Kidney (tissue), 14 donors: Measurements from ENCODE around the gene ATP12A. TPM values are rescaled to one million over a fixed set of nuclear protein-coding genes. Genes with fewer than 3 reads are reported as not detected.

Experiments
- DNase-seq, 5 donors: peaks; one replicate each; pipeline ENCODE4 v3.0.0-alpha.2; 2013 to 2020
- FAIRE-seq: peaks from 2 replicates; lab custom pipeline; 2012; peaks lifted over from hg19 to GRCh38; lab: Jason Lieb, UNC
- H3K27ac ChIP-seq, 2 donors: one replicate each; pipeline ENCODE4 v1.7.0; 2013; ENCODE audit warnings: low read depth in 2 of 2, low read length in 2 of 2, inconsistent platforms in 1 of 2
- H3K27me3 ChIP-seq: one replicate; pipeline ENCODE4 v1.7.1; 2013; ENCODE audit warnings: low read length, inconsistent platforms; ENCODE audit not compliant: control insufficient read depth, insufficient read depth
- H3K36me3 ChIP-seq, 3 donors: one replicate each; pipeline versions ENCODE4 v1.7.0 to v1.7.1; 2013; ENCODE audit warnings: low read length in 3 of 3, control low read depth in 1 of 3, inconsistent platforms in 1 of 3; ENCODE audit not compliant: insufficient read depth in 3 of 3, control insufficient read depth in 2 of 3
- H3K4me1 ChIP-seq, 3 donors: one replicate each; pipeline versions ENCODE4 v1.7.0 to v1.7.1; 2013; ENCODE audit warnings: low read length in 3 of 3, inconsistent platforms in 1 of 3, low read depth in 1 of 3; ENCODE audit not compliant: control insufficient read depth in 2 of 3, insufficient read depth in 2 of 3
- H3K4me3 ChIP-seq, 3 donors: one replicate each; pipeline versions ENCODE4 v1.7.0 to v1.8.1; 2013; ENCODE audit warnings: low read length in 3 of 3, control low read depth in 1 of 3, inconsistent platforms in 1 of 3
- H3K9ac ChIP-seq, 3 donors: one replicate each; pipeline versions ENCODE4 v1.7.0 to v1.7.1; 2013; ENCODE audit warnings: low read length in 3 of 3, control low read depth in 1 of 3, inconsistent platforms in 1 of 3
- H3K9me3 ChIP-seq, 3 donors: one replicate each; pipeline versions ENCODE4 v1.7.0 to v1.7.1; 2013; ENCODE audit warnings: low read length in 3 of 3, control low read depth in 1 of 3, inconsistent platforms in 1 of 3; ENCODE audit not compliant: control insufficient read depth in 2 of 3, insufficient read depth in 1 of 3
- CTCF ChIP-seq: IDR thresholded peaks from 3 replicates; pipeline ENCODE4 v1.5.1; 2012; ENCODE audit warnings: mild to moderate bottlenecking, moderate library complexity, borderline replicate concordance; ENCODE audit not compliant: insufficient read depth; ENCODE audit errors: extremely low read depth
- intact Hi-C: fragments of 100-400 bp; cut with DNase I; formaldehyde crosslinking; loops from one replicate; pipeline ENCODE4 v1.11.1; 2022
- polyA plus RNA-seq: library from polyadenylated mRNA; stranded (reverse); fragments of 350-450 nt; fragmentation: Illumina TruSeq; extraction: RNeasy Lipid Tissue Mini Kit (QIAGEN cat#74804); gene quantifications from one replicate; pipeline ENCODE4 v1.2.3, GENCODE V29; 2014; ENCODE audit warnings: low read depth, low replicate concordance; ENCODE audit not compliant: insufficient read depth
- total RNA-seq: library from RNA; stranded (reverse); fragmentation: NEBNext Ultra II Directional; extraction: Animal tissue kit (Norgen Biotek cat#: 25700); gene quantifications from one replicate; pipeline ENCODE4 v1.2.1, GENCODE V29; 2021
- donor health status: control.
- donor health status: control.
- donor health status: control.
- donor health status: control.
- donor health status: control.
- donor health status: DM: yes; HTN: yes; CAD: no.
- donor health status: Normal renal cell carcinoma (clear cell type).

The ATP12A gene
- total and polyA plus RNA-seq, 2 donors from 2014 or later = 0.22 to 6.5 TPM

DNA sequence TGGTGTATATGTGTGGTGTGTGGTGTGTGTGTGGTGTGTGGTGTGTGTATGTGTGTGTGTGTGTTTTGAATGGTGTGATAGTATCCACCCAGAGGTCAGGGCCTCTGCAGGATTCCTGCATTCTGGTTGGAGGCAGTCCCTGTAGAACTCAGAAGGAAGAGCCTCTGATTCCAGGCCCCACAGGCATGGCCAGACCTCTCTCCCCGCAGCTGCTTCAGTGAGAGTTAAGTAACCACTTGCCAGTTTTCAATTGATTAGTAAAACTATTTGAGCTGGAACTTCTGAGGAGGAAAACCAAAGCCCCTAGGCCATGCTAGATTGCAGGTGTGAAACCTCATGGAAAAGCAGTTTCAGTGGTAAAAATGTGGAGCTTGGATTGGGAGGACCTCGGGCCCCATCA, 2.1 kb downstream of the ATP12A start:
- FAIRE-seq (no peak), DNase-seq (no peak)
- H3K9ac ChIP-seq = peak overlapping the region in 1 of 3 donors; percentile 39
- peaks cover 3% of the 10 kb centered on the region for H3K27me3 ChIP-seq
- intact Hi-C loops = no loop called here
- H3K36me3 ChIP-seq = no peaks in the 10 kb centered on the region
- H3K4me3 ChIP-seq = peak overlapping the region in 2 of 3 donors; percentile 12 to 54
- no peak for TF ChIP-seq CTCF
- H3K9me3 ChIP-seq = no peaks in the 10 kb centered on the region
- H3K4me1 ChIP-seq = peaks cover 0 to 6% (median 3%) of the 10 kb centered on the region in 3 donors
- H3K27ac ChIP-seq = no peak overlapping the region

DNA sequence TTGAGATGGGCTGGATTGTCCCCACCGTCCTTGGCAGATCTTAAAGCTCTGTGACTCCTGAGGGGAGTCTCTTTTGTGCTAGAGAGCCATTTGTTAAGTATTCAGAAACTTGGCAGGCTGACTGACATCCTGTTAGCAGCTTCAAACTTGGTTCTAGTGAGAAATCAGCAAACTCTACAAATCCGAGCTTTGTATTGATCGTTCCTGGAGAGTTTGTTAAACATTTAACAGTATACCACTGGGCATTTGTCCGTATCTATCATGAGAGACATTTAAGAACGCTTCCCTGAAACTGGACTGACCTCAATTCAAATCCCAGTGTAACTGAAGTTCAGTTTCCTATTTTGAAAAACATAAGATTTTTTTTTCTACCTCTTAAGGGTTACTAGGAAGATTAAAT, 3.1 kb downstream of the ATP12A start:
- TF ChIP-seq CTCF = no peak
- H3K27me3 ChIP-seq = peaks cover 3% of the 10 kb centered on the region

DNA sequence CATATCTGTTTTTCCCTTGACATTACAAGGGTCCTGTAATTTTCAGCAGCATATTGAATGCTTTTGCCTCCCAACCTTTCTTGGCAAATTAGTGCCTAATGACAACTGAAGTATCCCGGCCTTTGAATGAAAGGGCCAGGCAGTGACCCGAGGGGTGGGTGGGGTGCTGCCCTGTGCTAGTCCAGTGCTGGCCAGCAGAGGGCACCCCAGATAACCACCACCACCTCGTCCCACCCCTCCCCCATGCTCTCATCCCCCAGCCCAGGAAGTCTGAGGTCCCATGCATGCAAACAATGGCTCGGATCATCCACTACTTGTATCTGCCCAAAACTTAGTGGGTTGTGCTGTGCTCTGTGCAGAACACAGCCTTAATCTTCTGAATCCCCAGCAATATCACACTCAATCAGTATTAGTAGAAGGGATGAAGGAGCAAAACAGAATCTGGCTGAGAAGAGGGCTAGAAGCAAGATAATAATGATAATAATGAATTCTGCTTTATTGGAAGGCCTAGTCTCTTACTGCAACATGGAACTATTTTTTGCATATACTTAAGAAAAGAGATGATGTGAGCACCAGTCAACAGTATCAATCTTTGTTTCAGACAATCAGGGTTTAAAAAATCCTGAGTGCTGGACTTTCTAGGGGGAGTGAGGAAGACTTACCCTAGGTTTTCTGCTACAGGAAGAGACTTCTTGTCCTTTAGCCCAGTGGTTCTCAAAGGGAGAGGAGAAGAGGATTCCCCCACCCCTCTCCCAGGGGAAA, 3.8 kb downstream of the ATP12A start:
- Histone ChIP-seq H3K27ac (no peak overlapping the region), H3K4me1 (peaks cover 0 to 6% (median 3%) of the 10 kb centered on the region in 3 donors), H3K36me3 (no peaks in the 10 kb centered on the region), H3K27me3 (peaks cover 3% of the 10 kb centered on the region), H3K9me3 (no peaks in the 10 kb centered on the region), H3K9ac (no peak overlapping the region), H3K4me3 (no peak overlapping the region)
- peak in 4 of 5 donors; percentile 53 to 71 (median 63) for DNase-seq
- no peak for FAIRE-seq
- intact Hi-C loops = no loop called here
- peak; percentile 54 for TF ChIP-seq CTCF

More for the DNA sequence above, 3.1 kb downstream of the ATP12A start:
- Histone ChIP-seq H3K27ac (no peak overlapping the region), H3K4me1 (peaks cover 0 to 6% (median 3%) of the 10 kb centered on the region in 3 donors), H3K9me3 (no peaks in the 10 kb centered on the region), H3K9ac (no peak overlapping the region), H3K36me3 (no peaks in the 10 kb centered on the region), H3K4me3 (no peak overlapping the region)
- intact Hi-C loops = no loop called here
- FAIRE-seq = no peak
- DNase-seq = no peak
